ENCODE data around the gene DENND6A.

DNA sequence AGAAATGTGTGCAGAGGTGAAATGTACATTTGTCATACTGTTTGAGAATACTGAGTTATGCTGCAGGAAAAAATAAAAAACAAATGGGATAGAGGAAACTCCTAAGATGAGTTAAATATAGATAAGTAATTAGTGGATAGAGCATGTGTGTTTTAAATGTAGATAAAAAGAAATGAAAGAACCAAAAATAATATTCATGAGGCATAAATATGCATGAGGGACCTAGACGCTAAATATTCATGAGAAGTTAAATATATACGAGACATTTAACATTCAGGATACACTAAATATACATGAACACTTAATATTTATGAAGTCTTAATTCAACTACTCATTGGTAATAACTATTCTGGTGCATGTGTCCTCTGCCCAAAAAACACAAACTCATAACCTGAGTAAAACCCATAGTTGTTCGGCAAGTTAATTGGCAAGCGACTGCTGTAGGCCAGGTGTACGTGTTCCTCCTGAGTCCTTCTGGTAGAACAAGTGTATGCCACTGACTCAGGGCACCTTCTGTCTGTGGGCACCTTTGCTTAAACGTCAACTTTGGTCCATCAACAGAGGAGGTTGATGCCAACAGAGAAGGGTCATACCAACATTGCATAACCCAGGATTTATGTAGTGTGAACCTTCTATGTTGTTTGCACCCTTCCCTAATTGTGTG, 24.5 kb upstream of the DENND6A start:
- TF ChIP-seq, protein P1, sequence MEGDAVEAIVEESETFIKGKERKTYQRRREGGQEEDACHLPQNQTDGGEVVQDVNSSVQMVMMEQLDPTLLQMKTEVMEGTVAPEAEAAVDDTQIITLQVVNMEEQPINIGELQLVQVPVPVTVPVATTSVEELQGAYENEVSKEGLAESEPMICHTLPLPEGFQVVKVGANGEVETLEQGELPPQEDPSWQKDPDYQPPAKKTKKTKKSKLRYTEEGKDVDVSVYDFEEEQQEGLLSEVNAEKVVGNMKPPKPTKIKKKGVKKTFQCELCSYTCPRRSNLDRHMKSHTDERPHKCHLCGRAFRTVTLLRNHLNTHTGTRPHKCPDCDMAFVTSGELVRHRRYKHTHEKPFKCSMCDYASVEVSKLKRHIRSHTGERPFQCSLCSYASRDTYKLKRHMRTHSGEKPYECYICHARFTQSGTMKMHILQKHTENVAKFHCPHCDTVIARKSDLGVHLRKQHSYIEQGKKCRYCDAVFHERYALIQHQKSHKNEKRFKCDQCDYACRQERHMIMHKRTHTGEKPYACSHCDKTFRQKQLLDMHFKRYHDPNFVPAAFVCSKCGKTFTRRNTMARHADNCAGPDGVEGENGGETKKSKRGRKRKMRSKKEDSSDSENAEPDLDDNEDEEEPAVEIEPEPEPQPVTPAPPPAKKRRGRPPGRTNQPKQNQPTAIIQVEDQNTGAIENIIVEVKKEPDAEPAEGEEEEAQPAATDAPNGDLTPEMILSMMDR (IDR thresholded peaks at IDR 0.05): no peak
- TF ChIP-seq POLR2A (IDR thresholded peaks at IDR 0.05): no peak

Measured in testis (tissue), 2 donors.